Activated CD8-positive, alpha-beta memory T cell treated with anti-CD3 and anti-CD28 coated beads, Interleukin-2, amount 10 ng/mL, durations not matched to agents 7 days and 5 days (primary cell): ENCODE results near the gene ETS1. TPM values are rescaled to one million over a fixed set of nuclear protein-coding genes. Genes with fewer than 3 reads are reported as not detected.

ENCODE experiments used
- ATAC-seq: fragments of 150-1000 bp; cut with Tn5 transposase; one replicate; pipeline ENCODE4 v1.10.0; 2021; ENCODE audit warnings: moderate library complexity
- CTCF ChIA-PET: fragments of 350-600 bp; sonication (Branson Sonifier 250); formaldehyde crosslinking; loops from one replicate; lab custom pipeline; 2021; ENCODE audit warnings: antibody characterized with exemption; lab: Charles Lee
- DNase-seq: peaks from one replicate; pipeline ENCODE4 v3.0.0-alpha.2; 2020
- H3K27ac Mint-ChIP-seq: one replicate; pipeline ENCODE4 v1.8.0; 2021; ENCODE audit warnings: mild to moderate bottlenecking, mixed read lengths
- H3K27me3 Mint-ChIP-seq: one replicate; pipeline ENCODE4 v1.8.0; 2021; ENCODE audit warnings: mixed read lengths
- H3K36me3 Mint-ChIP-seq: one replicate; pipeline ENCODE4 v1.8.0; 2021; ENCODE audit warnings: mild to moderate bottlenecking, mixed read lengths
- H3K4me1 Mint-ChIP-seq: one replicate; pipeline ENCODE4 v1.8.0; 2021; ENCODE audit warnings: mixed read lengths
- H3K4me3 Mint-ChIP-seq: one replicate; pipeline ENCODE4 v1.8.0; 2021; ENCODE audit warnings: mild to moderate bottlenecking, moderate library complexity, mixed read lengths
- H3K9me3 Mint-ChIP-seq: one replicate; pipeline ENCODE4 v1.8.0; 2022; ENCODE audit warnings: low read depth, mixed read lengths
- microRNA-seq: library from miRNA; unstranded; fragments of <30 nt; microRNA quantifications from one replicate; pipeline ENCODE4 v1.2.0, GENCODE V29; 2022
- total RNA-seq, 2 experiments: library from RNA; stranded (reverse); gene quantifications; one replicate each; pipeline ENCODE4 v1.2.3, GENCODE V29; 2021

ETS1 gene
- total RNA-seq, 2 experiments from 2014 or later = 408 to 671 TPM

DNA sequence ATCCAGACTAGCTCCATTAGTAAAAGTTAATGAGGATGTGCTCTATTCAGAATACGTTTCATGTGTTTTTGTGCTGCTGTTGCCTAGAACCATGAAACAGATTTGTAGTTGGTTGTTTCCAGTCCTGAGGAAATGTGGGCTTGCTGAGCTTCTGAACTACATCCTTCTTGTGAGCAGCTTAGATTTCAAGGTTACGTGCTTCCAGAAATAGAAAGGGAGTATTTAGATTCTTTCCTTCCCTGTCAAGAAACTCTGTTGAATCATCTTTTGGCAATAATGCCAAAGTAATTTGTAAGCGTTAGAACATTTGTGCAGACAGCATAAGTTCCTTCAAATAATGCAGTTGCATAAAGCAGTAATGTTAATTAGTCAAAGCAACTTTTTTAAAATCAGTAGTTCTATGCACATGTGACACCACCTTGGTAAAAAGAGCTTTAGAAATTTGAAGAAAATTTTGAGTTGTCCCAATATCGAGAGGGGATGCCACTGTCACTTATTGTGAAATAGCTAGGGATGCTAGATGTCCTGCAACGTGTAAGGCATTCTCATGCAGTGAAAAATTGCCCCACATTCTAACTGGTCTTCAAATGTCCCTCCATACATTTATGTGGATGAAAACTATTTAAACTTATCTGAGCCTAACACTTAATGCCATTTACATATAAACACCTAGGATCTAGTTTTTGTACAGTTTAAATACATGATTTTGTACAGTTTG, 169.6 kb downstream of the ETS1 start:
- ATAC-seq = no peak

DNA sequence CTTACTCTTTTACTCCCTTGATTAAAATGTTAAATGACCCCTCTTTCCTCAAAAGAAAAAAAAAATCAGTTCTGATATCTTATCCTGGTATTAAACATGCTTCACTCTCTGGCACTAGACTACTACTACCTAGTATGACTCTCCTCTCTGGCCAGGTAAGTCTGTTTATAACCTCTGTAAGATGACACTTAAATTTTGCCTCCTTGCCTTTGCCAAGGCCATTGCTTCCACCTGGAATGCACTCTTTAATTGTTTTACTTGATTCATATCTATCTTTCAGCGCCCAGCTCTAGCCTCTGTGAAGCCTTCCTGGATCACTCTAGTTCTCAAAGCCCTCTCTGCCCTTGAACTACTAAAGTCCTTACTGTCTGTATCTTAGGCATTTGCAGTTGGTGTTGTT, 170.4 kb downstream of the ETS1 start:
- no peak for DNase-seq
- Mint-ChIP-seq H3K4me1 (peaks cover 21% of the 10 kb centered on the region), H3K36me3 (peaks cover 7% of the 10 kb centered on the region), H3K9me3 (no peaks in the 10 kb centered on the region), H3K27me3 (no peaks in the 10 kb centered on the region), H3K27ac (no peak overlapping the region), H3K4me3 (no peak overlapping the region)
- CTCF ChIA-PET = no interaction called here
- ATAC-seq = no peak

More for the DNA sequence above, 169.6 kb downstream of the ETS1 start:
- DNase-seq = no peak
- Mint-ChIP-seq H3K27ac (no peak overlapping the region), H3K36me3 (peaks cover 7% of the 10 kb centered on the region), H3K4me1 (peaks cover 27% of the 10 kb centered on the region), H3K9me3 (no peaks in the 10 kb centered on the region), H3K27me3 (no peaks in the 10 kb centered on the region), H3K4me3 (no peak overlapping the region)
- CTCF ChIA-PET = no interaction called here

DNA sequence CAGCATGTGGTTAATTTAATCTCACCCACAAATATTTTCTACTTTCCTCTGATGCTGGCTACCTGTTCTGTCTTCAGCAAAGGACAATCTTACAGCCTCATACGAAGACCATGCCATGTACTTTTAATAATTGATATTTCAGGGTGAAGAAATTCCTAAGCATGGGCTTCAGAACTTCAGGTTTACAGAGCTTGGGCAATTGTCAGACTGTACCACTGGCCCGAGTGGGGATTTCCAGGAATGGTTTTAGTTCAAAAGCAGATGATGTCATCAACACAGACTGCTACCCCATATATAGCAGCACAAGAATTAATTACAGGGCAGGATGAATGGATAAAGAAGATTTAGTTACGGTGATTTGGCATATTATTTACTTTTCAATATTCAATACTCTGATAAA, 171.8 kb downstream of the ETS1 start:
- Mint-ChIP-seq H3K4me1 (peaks cover 19% of the 10 kb centered on the region), H3K4me3 (no peak overlapping the region), H3K36me3 (peaks cover 11% of the 10 kb centered on the region), H3K27me3 (no peaks in the 10 kb centered on the region), H3K9me3 (no peaks in the 10 kb centered on the region), H3K27ac (no peak overlapping the region)
- CTCF ChIA-PET = interaction anchor here (1.0 to 1.1 kb wide), 2 partner anchors 9 to 92 kb away, joined by 3 read pairs; no protein-coding TSS in a partner anchor
- no peak for DNase-seq
- ATAC-seq = no peak

DNA sequence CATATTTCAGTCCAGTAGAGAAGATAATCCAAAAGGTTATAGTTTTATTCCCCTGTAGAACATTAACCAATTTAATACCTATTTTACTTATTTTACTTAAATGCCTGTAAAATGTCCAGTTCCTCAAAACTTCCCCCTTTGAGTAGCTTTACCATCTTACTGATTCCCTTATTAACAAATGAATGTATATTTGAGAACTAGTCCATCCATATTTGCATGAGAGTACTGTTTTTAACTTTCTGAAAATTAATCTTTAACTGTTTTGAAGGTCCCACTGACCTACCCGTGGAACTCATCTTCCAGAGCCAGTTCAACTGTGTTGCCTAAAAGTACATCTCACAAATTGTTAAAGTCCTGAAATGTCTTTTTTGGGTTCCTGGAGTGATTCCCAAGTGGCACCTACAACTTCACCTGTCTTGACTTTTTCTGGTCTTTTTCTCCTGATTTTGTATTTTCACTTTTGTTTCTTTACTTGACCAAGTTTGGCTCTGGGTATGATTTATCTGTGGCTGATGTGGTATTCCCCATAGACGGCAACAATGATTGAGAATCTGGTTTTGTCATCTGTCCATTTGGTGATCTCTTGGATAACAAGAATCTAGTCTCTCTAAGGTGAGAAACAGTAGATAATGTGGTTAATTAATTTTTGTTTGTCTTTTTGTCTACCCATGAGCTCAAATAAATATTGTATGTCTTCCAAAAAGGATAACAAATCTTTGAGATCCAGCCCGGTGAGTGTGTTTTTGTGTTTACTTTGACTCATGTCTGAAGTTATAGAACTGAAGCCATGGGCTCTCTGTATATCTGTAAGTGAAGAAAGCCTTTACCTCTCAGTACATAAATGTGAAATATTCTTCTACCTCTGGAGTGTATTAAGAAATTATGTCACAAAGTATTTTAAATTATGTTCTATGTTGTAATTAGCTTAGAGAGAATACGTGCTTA, 174.2 kb downstream of the ETS1 start:
- peak; percentile 60 for ATAC-seq
- Mint-ChIP-seq H3K9me3 (no peaks in the 10 kb centered on the region), H3K27me3 (no peaks in the 10 kb centered on the region), H3K4me3 (peak overlapping the region; percentile 2), H3K4me1 (peaks cover 19% of the 10 kb centered on the region), H3K27ac (no peak overlapping the region), H3K36me3 (peaks cover 11% of the 10 kb centered on the region)
- DNase-seq = no peak
- CTCF ChIA-PET = interaction anchor here (1.1 to 1.5 kb wide), 3 partner anchors 10 to 255 kb away, joined by 3 to 4 read pairs (median 3); no protein-coding TSS in a partner anchor

DNA sequence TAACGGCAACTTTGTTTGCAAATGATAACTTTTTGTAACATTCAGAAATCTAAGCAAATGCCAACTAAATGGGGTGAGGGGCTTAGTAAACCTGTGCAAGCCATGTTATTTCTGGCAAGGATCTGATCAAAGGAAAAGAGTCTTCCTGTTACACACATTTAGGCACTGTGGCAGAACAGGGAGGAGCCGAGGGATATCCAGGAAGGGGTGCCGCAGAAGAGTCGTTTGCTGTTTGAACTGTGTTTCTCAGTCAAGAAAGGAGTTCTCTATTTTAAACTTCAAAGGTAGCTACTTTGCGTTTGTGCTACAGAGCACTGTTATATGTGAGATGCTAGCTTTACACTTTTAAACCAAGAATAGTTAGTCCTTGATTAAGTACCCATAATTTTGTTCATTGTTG, 175.5 kb downstream of the ETS1 start:
- peaks cover 21% of the 10 kb centered on the region for H3K4me1 Mint-ChIP-seq
- H3K9me3 Mint-ChIP-seq = no peaks in the 10 kb centered on the region
- no peak for DNase-seq
- H3K27ac Mint-ChIP-seq = no peak overlapping the region
- no peak for ATAC-seq
- CTCF ChIA-PET = interaction anchor here (0.6 to 1.5 kb wide), 2 partner anchors 9 to 241 kb away, joined by 3 to 4 read pairs; no protein-coding TSS in a partner anchor
- no peak overlapping the region for H3K4me3 Mint-ChIP-seq
- no peaks in the 10 kb centered on the region for H3K27me3 Mint-ChIP-seq
- peaks cover 11% of the 10 kb centered on the region for H3K36me3 Mint-ChIP-seq

DNA sequence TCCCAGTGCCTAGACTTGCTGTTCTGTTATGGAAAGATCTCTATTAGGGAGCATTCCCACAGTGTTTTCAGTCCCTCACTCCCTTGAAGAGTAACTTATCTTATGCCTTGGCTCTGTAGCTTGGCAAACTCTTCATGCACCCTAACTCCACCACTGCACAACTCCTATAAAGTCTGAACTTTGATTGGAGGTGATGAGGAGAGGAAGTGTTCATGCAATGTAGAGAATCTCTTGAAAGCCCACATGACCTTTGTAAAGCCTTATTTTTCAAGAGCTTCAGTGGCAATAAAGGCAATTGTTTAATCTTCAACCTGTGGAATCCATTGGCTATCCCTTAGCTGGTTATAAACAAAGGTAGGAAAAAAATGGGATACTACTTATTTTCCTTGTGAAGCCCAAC, 176.2 kb downstream of the ETS1 start:
- Mint-ChIP-seq H3K27me3 (no peaks in the 10 kb centered on the region), H3K27ac (no peak overlapping the region), H3K4me3 (no peak overlapping the region), H3K9me3 (no peaks in the 10 kb centered on the region), H3K4me1 (peaks cover 21% of the 10 kb centered on the region), H3K36me3 (peaks cover 10% of the 10 kb centered on the region)
- ATAC-seq (no peak), DNase-seq (no peak)
- CTCF ChIA-PET = interaction anchor here (1.5 kb wide), 1 partner anchor 8 kb away, joined by 4 read pairs; no protein-coding TSS in a partner anchor

DNA sequence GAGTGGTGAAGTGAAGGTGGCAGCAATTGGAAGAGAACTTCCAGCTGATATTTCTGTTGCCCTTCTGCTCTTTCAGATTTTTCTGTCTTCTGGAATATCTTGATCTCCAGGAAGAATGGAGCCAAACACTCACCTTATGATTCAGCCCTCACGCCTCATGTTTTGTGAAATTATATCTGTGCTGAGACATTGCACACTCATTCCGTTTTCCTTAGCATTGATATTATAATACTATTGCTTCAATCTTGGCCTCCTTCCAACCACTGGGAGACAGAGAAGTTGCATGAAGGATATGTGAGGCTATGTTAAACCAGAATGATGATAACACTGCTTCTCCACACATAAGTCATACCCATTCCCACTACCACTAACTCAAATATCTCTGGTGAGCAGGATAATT, 177.9 kb downstream of the ETS1 start:
- no peak for DNase-seq
- Mint-ChIP-seq H3K27me3 (peaks cover 2% of the 10 kb centered on the region), H3K36me3 (peaks cover 10% of the 10 kb centered on the region), H3K4me3 (no peak overlapping the region), H3K4me1 (peaks cover 14% of the 10 kb centered on the region), H3K27ac (no peak overlapping the region), H3K9me3 (no peaks in the 10 kb centered on the region)
- CTCF ChIA-PET = interaction anchor here (1.5 kb wide), 1 partner anchor 348 kb away, joined by 3 read pairs; no protein-coding TSS in a partner anchor
- ATAC-seq = no peak

Small RNA genes within 50 kb of the gene (microRNA-seq; reads per million reads assigned to microRNA genes)
- not detected for gene MIR6090

Other genes starting within 250 kb of the ETS1 start
- gene FLI1, start 106.5 kb upstream of the ETS1 start, total RNA-seq = 100 to 1,000 TPM in 1 of 2 experiments, 10 to 100 TPM in 1; 85.0 to 105 TPM